GM21423 (cell line): ENCODE data around the gene PSORS1C2.
"Not testable (repeated sequence)": the region's sequence is repeated elsewhere in the genome, so short reads cannot be mapped to it uniquely, and the experiment has no call there.

Source experiments
- ATAC-seq: cut with Tn5 transposase; IDR thresholded peaks from one replicate; pipeline ENCODE4 v1.9.1; 2021; ENCODE audit warnings: mild to moderate bottlenecking, moderate library complexity; ENCODE audit not compliant: unreplicated experiment

PSORS1C2 gene

DNA sequence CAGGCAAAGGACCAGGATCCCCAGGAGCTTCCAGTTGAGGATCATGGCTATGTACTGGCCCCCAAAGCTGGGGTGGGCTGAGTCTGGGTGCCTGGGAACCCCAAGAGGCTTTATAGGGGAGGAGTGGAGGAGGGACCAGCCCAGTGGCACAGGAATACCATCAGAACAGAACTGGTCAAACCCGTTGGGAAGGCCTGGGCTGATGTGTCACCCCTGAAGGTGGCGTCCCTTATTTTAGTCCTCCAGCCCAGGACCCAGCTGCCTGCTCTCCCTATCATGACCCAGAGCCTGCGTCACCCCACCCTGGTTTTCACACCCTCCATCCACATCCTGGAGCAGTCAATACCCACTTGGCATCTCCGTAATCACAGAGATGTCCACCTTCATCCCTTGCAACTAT lies at the start of gene PSORS1C2:
PSORS1C2 (minus strand) TSS at position 85 of the 400 bp plus-strand sequence; CDS start at position 45, 40 bp downstream.
- ATAC-seq, result no peak

DNA sequence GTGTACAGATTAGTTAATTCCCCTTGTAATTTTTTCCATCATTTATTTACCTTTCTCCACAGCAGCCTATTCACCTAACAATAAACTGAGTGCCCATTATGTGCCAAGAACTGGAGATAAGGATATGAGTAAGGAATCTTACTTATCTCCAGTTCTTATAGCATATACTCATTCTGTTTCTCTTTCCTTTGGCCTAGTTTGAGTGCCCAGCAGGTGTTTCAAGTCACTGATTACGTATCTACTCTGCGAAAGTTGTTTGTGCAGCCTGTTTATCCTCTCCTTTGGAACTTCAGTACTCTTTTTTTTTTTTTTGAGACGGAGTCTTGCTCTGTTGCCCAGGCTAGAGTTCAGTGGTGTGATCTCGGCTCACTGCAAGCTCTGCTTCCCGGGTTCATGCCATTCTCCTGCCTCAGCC lies 48.9 kb upstream of the PSORS1C2 start:
- ATAC-seq, result no peak

DNA sequence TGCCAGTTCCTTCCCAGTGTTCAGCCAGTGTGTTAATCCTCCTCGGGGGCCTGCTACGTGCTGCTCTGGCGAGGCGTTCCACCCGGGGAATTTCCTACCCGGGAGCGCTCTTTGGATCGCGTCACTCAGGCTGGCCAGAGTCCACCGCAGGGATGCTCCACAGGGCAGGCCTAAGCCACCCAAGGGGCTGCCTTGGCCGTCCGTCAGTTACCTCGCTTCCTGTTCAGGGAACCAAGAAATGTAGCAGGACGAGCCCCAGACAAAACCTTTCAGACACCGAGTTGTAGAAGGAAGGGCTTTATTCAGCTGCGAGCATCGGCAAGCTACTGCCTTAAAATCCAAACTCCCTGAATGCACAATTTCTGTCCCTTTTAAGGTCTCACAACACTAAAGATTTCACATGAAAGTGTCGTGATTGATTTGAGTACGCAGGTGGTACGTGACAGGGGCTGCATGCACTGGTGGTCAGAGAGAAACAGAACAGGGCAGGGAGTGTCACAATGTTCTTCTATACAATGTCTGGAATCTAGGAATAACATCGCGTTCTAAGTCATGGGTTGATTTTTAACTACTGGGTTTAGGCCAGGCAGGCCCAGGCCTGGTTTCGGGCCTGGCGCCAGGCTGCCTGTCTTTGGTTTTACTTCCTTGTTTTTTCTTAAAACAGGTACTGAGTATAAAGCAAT lies 47.3 kb upstream of the PSORS1C2 start:
- no peak for ATAC-seq

DNA sequence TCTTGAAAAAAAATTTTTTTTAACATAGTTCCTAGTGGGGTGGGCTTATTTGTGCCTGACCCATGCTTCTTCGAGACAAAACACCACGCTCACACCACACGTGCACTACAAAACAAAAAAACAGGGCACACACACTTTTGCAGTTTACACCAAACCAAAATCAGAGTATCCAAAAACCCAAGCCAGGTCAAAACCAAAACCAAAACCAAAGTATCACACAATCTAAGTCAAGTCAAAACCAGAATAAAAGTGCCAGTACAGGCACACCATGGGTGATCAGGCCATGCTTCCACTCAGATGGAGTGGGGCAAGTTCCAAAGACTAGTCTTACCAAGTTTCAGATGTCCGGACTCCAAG lies 46.8 kb upstream of the PSORS1C2 start:
- not testable (repeated sequence) for ATAC-seq

DNA sequence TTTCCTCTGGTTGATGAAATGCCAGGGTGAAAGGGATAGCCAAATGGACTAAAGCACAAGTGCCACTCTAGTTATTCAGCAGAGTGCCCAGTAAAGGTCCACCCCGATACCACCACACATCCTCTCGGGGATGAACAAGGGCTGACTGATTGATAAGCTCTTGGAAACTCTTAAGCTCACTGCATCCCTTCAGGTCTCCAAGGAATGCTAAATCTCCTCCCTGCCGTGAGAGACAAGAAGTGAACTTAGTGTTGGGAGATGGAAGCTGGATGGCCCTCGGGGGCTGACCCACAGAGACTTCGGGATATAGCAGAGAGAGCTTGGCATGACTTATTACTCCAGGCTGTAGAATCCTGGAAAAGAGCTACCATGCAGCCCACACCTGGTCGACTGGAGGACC lies 45.0 kb upstream of the PSORS1C2 start:
- not testable (repeated sequence) for ATAC-seq

DNA sequence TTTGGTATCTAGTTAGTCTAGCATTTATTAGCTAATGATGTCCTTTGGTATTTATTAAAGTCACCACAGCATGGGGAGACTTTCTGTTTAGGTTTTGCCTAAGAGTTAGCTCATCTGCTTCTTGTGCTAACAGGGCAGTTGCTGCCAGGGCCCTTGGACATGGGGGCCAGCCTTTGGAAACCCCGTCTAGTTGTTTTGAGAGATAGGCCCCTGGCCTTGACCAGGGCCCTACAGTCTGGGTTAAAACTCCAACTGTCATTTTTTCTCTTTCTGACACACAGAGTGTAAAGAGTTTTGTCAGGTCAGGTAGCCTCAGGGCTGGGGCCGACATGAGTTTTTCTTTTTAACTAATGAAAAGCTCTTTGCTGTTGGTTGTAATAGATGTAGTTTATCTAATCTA lies 44.4 kb upstream of the PSORS1C2 start:
- ATAC-seq, result not testable (repeated sequence)

DNA sequence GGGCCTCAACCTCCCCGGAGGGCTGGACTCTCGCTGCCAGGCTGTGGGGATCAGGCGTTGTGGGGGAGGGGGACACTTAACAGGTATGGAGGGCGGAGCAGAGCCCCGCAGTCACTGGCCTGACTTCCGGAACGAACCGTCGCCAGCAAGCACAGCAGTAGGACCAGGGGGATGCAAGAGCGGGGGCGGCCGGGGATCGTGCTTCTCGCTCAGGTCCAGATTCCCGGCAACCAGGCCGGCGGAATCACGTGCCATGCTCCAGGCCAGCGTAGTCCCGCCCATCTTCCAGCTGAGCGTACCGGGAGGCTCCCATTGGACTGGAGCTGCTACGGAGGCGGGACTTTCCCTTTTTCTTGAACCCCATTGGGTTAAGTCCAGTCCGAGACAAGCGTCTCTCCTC lies 41.6 kb upstream of the PSORS1C2 start:
- no peak for ATAC-seq

DNA sequence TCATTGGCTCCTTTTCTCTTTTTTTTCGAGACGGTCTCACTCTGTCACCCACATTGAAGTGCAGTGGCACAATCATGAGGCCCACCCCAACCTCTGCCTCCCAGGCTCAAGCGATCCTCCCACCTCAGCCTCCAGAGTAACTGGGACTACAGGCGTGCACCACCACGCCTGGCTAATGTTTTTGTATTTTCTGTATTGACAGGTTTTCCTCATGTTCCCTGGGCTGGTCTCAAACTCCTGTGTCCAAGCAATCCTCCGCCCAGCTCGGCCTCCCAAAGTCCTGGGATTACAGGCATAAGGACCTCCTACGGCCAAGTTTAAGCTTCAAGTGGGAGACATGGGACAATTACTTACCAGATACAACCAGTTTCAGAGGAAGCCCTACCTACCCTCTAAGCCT lies 41.0 kb upstream of the PSORS1C2 start:
- ATAC-seq, result no peak

DNA sequence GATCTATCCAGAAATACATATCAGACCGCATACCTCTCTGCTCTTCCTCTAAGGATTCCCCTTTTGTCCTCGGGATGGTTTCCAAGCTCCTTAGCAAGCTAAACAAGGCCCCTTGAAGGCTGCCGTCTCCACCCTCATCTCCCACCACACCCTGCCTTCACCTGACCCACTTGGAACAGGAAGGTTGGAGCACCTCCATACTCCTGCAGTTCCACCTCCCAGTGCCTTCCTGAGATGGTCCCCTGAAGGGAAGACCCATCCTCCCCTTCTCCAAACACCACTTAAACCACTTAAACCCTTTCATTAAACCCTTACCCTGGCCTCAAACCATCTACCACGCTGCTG lies 40.1 kb upstream of the PSORS1C2 start:
- no peak for ATAC-seq

DNA sequence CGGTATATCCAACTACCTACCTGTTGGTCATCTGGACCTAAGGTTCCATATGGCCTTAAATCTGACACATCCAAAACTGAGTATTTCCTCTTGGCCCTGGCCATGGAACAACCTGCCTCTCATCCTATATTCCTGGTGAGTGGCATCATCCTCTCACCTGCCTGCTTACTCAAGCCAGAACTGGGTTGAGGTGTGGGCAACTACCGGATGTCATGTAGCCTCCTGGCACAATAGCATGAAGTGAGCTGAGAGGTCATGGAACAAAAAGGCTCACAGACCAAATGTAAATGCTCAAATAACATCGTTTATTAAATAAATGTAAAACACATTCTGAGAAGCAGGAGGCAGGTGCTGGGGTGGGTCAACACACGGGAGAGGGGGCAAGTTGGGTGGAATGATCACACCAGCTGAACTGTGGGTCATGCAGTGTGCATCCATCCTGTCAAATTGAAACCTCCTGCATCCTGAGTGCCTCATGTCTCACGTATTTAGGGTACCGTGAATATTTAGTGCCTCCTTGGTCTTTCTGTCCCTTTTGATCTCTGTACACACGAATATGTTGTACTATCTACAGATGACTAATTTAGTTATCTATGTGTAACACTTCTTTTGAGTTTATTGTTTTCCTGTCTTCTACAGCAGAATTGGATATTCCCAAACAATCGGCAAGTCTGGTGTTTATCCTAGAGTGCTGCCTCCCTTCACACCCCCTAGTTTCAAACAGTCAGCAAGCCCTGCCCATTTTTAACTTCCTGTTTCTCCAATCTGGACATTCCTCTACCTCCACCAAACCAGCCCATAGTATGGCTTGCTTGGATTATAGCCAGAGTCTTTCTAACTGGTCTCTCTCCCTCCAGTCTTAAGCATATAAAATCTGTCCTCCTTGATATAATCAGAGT lies 39.5 kb upstream of the PSORS1C2 start:
- no peak for ATAC-seq

DNA sequence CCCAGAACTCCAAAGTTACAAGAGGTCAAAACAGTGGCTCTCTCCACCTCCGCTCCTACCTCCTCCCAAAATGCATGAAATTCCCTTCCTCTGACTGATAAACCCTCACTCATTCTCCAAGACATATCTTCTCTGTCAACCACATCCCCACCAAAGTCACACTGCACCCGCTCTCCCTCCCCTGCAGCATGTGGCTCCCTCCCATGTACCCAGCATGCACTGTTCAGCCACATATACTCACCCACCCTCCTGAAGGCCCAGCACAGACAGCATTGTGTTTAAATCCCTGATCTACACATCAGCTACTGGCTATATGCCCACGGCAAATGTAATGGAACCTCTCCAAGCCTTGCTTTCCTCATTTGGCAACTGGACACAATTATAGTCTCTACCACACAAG lies 37.1 kb upstream of the PSORS1C2 start:
- no peak for ATAC-seq

DNA sequence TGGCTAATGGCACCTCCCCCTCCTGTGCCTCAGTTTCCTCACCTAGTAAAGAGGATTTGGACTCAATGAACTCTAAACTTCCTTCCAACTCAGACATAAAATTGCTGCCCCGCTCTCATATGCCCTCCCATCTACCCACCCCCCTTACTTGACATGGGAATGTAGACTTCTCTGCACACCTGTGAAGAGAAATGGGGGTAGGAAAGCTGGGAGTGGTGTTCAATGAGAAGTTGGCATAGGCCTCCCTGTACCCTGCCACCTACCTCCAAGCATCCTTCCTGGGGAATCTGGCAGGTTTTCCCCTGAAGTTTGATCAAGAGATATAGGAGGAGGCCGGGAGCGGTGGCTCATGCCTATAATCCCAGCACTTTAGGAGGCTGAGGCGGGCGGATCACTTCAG lies 35.5 kb upstream of the PSORS1C2 start:
- no peak for ATAC-seq

DNA sequence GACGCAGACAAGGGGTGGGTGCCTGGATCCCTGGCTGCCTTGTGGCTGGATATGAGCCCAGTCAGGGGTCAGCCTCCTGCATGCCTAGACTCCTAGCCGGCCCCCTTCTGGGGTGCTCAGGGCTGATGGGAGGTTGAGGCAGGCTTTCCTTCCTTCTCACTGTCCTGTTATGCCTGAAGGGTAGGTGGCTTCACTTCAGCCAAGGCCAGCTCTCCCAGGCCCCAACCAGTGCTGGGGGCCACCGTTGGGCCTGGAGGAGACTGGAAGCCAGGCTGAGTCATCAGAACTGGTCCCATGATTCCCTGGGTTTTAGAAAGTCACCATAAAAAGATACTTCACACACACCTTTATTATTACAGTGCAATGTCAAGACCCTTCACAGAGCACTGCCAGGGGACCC lies 34.5 kb upstream of the PSORS1C2 start:
- no peak for ATAC-seq

DNA sequence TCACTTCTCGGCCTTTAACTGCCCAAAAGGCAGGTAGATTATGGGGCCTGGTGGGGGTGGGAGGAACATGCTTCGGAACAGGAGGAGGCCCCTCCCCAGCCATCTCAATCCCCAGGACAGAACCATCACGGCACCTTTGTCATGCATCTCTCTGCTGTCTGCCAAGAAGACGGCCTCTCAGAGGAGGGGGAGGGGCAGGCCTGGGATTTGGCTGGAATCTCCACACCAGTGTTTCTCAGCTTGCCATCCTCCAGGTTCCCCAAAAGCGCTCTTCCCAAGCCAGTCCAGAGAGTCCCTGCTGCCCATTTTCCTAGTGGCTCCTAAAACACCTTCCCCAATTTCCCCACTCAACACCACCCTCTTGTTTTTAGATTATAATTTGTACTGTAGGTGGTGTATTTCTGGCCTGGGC lies 34.1 kb upstream of the PSORS1C2 start:
- ATAC-seq, result no peak

DNA sequence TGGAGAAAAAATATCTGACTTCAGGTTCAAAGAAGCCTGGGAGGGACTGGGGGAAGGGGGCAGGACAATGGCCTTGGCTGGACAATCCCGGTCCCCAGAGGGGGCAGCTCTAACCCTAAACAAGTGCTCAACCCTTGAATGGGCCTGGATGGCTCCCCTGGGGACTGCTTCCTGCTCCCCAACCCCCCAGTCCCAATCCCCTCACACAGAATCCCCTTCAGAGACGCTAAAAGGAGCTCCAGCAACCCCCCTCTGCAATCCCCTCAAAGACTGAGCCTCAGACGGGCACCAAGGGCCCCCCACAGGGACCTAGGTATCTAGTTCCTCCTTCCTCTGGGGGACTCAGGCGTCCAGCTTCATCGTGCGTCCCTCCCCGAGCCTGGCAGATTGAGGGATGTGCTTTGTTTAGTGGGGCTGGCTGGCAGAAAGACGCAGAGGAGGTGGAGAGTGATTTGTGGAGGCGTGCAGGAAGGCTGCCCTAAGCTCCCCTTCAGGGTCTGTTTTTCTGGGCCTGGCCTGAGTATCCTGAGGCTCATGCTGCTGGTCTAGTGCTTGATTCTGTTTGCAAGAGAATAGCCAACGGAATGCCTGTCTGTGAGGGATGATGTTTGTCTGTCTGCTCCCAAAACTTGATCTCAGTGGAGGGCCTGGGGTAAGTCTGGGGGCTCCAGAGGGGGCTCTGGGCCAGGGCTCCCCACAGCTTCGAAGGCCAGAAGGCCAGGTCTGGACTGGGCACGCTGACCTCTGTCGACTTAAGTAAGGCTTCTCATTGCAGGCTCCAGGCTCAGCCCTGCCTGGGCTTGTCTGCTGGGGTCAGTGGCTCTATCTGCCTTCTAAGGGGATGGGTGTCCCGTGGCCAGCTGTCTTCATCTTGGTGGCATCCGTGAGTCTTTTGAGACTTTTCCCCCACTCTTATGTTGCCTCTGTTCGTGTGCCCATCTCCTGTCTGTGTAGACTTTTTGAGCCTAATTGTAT lies 33.4 kb upstream of the PSORS1C2 start:
- ATAC-seq, result no peak

DNA sequence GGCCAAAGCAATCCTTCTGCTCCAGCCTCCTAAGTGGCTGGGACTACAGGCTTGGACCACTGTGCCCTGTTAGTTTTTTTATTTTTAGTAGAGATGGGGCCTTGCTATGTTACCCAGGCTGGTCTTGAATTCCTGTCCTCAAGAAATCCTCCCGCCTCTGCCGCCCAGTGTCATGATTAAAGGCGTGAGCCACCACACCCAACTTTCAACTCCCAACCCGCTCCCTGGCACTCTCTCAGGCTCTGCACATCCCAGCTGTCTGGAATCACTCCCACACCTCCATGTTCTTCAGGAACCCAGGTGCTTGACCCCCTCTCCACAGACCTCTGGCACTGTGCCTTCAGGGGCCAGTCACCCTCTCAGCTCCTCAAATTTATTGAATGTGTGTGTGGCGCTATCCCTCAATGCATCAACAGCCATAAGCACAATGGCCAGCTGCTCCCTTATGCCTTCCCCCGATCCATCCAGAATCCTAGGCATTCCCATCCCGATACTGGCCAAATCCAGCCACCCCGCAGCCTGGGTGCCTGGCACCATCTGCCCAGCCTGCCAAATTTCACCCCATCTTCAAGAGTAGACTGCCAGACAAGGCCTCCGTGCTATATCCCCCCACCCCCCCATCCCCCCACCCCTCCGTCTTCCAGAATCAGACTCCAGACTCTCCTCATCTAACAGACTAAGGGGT lies 32.3 kb upstream of the PSORS1C2 start:
- no peak for ATAC-seq

DNA sequence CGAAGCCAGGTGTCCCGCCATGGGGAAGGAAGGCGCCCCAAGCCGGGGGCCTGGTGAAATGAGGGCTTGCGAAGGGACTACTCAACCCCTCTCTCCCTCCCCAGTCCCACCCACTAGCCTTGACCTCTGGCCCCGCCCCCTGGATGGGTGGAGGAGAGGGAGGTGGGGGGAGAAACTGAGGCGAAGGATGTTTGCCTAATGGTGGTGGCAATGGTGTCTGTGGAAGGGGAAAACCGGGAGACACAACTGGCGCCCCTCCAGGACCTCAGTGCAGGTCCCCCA lies 31.7 kb upstream of the PSORS1C2 start, which contains the start of gene POU5F1:
POU5F1 (minus strand) TSS at position 83 of the 282 bp plus-strand sequence; CDS start at position 21, 62 bp downstream.
- no peak for ATAC-seq

DNA sequence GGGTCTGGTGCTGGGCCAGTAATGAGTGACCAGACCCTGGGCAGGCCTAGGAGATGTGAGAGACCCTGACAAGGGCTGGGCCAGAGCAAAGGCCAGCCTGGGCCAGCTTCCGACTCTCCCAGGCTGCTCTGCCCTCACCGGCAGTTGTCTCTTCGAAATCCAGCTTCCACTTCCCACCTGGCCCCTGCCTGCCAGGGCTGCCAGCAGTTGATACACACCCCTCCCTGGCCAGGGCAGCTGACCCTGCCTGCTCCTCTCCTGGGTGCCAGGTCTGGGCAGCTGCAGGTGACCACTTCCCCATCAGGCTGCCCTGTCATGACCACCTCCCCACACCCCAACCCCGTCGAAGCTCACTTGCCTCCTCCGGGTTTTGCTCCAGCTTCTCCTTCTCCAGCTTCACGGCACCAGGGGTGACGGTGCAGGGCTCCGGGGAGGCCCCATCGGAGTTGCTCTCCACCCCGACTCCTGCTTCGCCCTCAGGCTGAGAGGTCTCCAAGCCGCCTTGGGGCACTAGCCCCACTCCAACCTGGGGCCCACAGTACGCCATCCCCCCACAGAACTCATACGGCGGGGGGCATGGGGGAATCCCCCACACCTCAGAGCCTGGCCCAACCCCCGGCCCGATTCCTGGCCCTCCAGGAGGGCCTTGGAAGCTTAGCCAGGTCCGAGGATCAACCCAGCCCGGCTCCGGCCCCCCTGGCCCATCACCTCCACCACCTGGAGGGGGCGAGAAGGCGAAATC lies 31.2 kb upstream of the PSORS1C2 start:
- not testable (repeated sequence) for ATAC-seq

DNA sequence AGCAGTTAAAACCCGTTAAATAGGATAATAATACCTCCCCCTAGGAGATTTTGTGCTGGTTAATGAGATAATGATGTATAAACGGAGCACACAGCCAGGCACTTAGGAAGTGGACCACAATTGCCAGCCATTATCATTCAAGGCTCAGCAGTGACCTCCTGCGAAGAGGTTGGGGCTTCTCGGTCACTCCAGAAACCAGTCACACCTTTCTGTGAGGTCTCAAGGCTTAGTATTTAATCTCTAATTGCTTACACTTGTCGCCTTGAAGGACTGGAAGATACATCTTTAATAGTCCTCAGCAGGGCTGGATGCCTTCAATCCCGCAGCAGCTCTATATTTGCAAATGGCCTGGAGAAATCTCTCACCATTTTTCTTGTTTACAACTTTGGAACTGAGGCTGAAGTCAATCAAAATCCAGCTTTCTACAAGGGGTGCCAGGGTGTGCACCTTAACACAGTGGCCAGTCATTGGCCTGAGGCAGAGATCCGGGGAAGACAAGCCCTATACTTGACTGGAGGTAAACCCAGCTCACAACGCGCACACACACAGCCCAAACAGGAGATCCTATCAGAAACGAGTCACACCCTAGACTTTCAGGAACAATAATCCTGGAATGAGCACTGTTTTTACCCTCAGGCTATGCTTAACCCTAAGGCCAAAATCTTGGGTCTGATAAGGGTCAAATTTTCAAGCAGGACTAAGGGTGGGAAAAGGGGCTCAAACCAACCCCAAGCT lies 30.4 kb upstream of the PSORS1C2 start:
- no peak for ATAC-seq
